ENCODE measurements around the gene NOLC1.

Gene NOLC1

GRCh38 chr10:102141583-102142107 lies 10.5 kb upstream of the NOLC1 start:
- no peak for TF ChIP-seq LEF1 (IDR thresholded peaks at IDR 0.05; ENCODE audit: borderline replicate concordance)
- TF ChIP-seq L3MBTL2 (conservative IDR thresholded peaks at IDR 0.05), result no peak
- TF ChIP-seq CTBP1 (IDR thresholded peaks at IDR 0.05; ENCODE audit: borderline replicate concordance), result no peak
- TF ChIP-seq SP1 (IDR thresholded peaks at IDR 0.05), result no peak
- no peak for TF ChIP-seq TARDBP (IDR thresholded peaks at IDR 0.05)
- ChIA-PET CTCF (no interaction called here), POLR2A (no interaction called here)

GRCh38 chr10:102146971-102147428 lies 5.2 kb upstream of the NOLC1 start:
- TF ChIP-seq PKNOX1 (IDR thresholded peaks at IDR 0.05) (no peak), ARNT (IDR thresholded peaks at IDR 0.05) (no peak), NFRKB (IDR thresholded peaks at IDR 0.05) (no peak), L3MBTL2 (conservative IDR thresholded peaks at IDR 0.05) (no peak), LEF1 (IDR thresholded peaks at IDR 0.05; ENCODE audit: borderline replicate concordance) (no peak), BHLHE40 (IDR thresholded peaks at IDR 0.05; ENCODE audit: borderline replicate concordance) (no peak), ZNF384 (IDR thresholded peaks at IDR 0.05) (no peak), FOXM1 (IDR thresholded peaks at IDR 0.05; ENCODE audit: borderline replicate concordance) (no peak), FOXA1 (IDR thresholded peaks at IDR 0.05) (no peak), SUZ12 (IDR thresholded peaks at IDR 0.05) (no peak), CTBP1 (IDR thresholded peaks at IDR 0.05; ENCODE audit: borderline replicate concordance) (no peak), TARDBP (IDR thresholded peaks at IDR 0.05) (no peak), SP1 (IDR thresholded peaks at IDR 0.05) (no peak)
- no peak for DNase-seq (ENCODE audit: extremely low spot score)
- CTCF ChIA-PET, result no interaction called here
- POLR2A ChIA-PET, result interaction anchor here (0.8 to 3.7 kb wide), 2 partner anchors 8 to 11 kb away, joined by 3 to 13 read pairs; no protein-coding TSS in a partner anchor

More at GRCh38 chr10:102141583-102142107, 10.5 kb upstream of the NOLC1 start:
- DNase-seq (ENCODE audit: extremely low spot score), result no peak

GRCh38 chr10:102147561-102147960 lies 4.6 kb upstream of the NOLC1 start:
- ChIA-PET POLR2A (interaction anchor here (3.7 kb wide), 1 partner anchor 9 kb away, joined by 13 read pairs; no protein-coding TSS in a partner anchor), CTCF (no interaction called here)
- no peak for DNase-seq (ENCODE audit: extremely low spot score)
- TF ChIP-seq FOXK2 (IDR thresholded peaks at IDR 0.05) (no peak), TARDBP (IDR thresholded peaks at IDR 0.05) (no peak), SP1 (IDR thresholded peaks at IDR 0.05) (no peak), BHLHE40 (IDR thresholded peaks at IDR 0.05; ENCODE audit: borderline replicate concordance) (no peak), LEF1 (IDR thresholded peaks at IDR 0.05; ENCODE audit: borderline replicate concordance) (no peak)

- TF ChIP-seq TARDBP (IDR thresholded peaks at IDR 0.05) (no peak), ELF4 (IDR thresholded peaks at IDR 0.05) (no peak), ZNF384 (IDR thresholded peaks at IDR 0.05) (no peak)
- CTCF ChIA-PET, result no interaction called here
- POLR2A ChIA-PET, result interaction anchor here (0.5 to 3.7 kb wide), 2 partner anchors 10 to 293 kb away, joined by 3 to 13 read pairs; no protein-coding TSS in a partner anchor
- DNase-seq (ENCODE audit: extremely low spot score), result no peak
Measured at GRCh38 chr10:102148275-102148674, 3.9 kb upstream of the NOLC1 start.

GRCh38 chr10:102150970-102151773 lies 1.0 kb upstream of the NOLC1 start:
- POLR2A ChIA-PET, result interaction anchor here (0.6 to 2.0 kb wide), 12 partner anchors 10 to 36 kb away, joined by 3 to 8 read pairs (median 5); partner anchors contain the start of gene PPRC1
- TF ChIP-seq ZNF384 (IDR thresholded peaks at IDR 0.05), result no peak
- TF ChIP-seq CTBP1 (IDR thresholded peaks at IDR 0.05; ENCODE audit: borderline replicate concordance), result no peak
- TF ChIP-seq FOXA1 (IDR thresholded peaks at IDR 0.05), result no peak
- no peak for TF ChIP-seq ARNT (IDR thresholded peaks at IDR 0.05)
- TF ChIP-seq NFRKB (IDR thresholded peaks at IDR 0.05), result no peak
- TF ChIP-seq HDGF (IDR thresholded peaks at IDR 0.05; ENCODE audit: borderline replicate concordance), result no peak
- no peak for TF ChIP-seq TARDBP (IDR thresholded peaks at IDR 0.05)
- TF ChIP-seq ELF4 (IDR thresholded peaks at IDR 0.05), result no peak
- DNase-seq (ENCODE audit: extremely low spot score), result no peak
- CTCF ChIA-PET, result interaction anchor here (0.9 kb wide), 1 partner anchor 18 kb away, joined by 7 read pairs; no protein-coding TSS in a partner anchor

GRCh38 chr10:102152545-102152890 lies 329 bp downstream of the NOLC1 start:
- peak; percentile 44 for DNase-seq (ENCODE audit: extremely low spot score)
- ChIA-PET POLR2A (interaction anchor here (1.0 to 2.0 kb wide), 9 partner anchors 8 to 37 kb away, joined by 3 to 8 read pairs (median 5); no protein-coding TSS in a partner anchor), CTCF (interaction anchor here (0.9 kb wide), 1 partner anchor 17 kb away, joined by 7 read pairs; no protein-coding TSS in a partner anchor)
- TF ChIP-seq L3MBTL2 (conservative IDR thresholded peaks at IDR 0.05) (peak; percentile 90), LEF1 (IDR thresholded peaks at IDR 0.05; ENCODE audit: borderline replicate concordance) (no peak)

- DNase-seq (ENCODE audit: extremely low spot score), result no peak
- ChIA-PET CTCF (interaction anchor here (0.6 kb wide), 1 partner anchor 525 kb away, joined by 3 read pairs; no protein-coding TSS in a partner anchor), POLR2A (interaction anchor here (1.0 to 1.2 kb wide), 2 partner anchors 17 to 21 kb away, joined by 4 read pairs; no protein-coding TSS in a partner anchor)
- TF ChIP-seq ELF4 (IDR thresholded peaks at IDR 0.05) (no peak), ZNF384 (IDR thresholded peaks at IDR 0.05) (no peak), SUZ12 (IDR thresholded peaks at IDR 0.05) (no peak), LEF1 (IDR thresholded peaks at IDR 0.05; ENCODE audit: borderline replicate concordance) (no peak), BHLHE40 (IDR thresholded peaks at IDR 0.05; ENCODE audit: borderline replicate concordance) (no peak), ARNT (IDR thresholded peaks at IDR 0.05) (no peak), L3MBTL2 (conservative IDR thresholded peaks at IDR 0.05) (no peak), PKNOX1 (IDR thresholded peaks at IDR 0.05) (no peak), NFRKB (IDR thresholded peaks at IDR 0.05) (no peak), HDGF (IDR thresholded peaks at IDR 0.05; ENCODE audit: borderline replicate concordance) (no peak), CTBP1 (IDR thresholded peaks at IDR 0.05; ENCODE audit: borderline replicate concordance) (no peak), SP1 (IDR thresholded peaks at IDR 0.05) (no peak)
Measured at GRCh38 chr10:102153093-102153620, 968 bp downstream of the NOLC1 start.
